Tibial nerve (tissue), 3 donors: ENCODE results near the gene NUCKS1.

Experiments used
- POLR2A ChIP-seq, 2 donors: fragments of 450-650 bp; IDR thresholded peaks; one replicate each; pipeline ENCODE4 v1.6.1; 2017; ENCODE audit warnings: antibody characterized with exemption in 2 of 2, mild to moderate bottlenecking in 2 of 2, moderate library complexity in 2 of 2
- TF ChIP-seq, protein P1 (sequence below), 5 experiments: fragments of 200-600 bp in 3 of 5; fragments of 450-650 bp in 2 of 5; sonication (generic) in 3 of 5; IDR thresholded peaks; one replicate each; pipeline ENCODE4 v1.5.1; 2016 to 2019; ENCODE audit warnings: antibody characterized with exemption in 5 of 5, mild to moderate bottlenecking in 3 of 5, moderate library complexity in 2 of 5

DNA sequence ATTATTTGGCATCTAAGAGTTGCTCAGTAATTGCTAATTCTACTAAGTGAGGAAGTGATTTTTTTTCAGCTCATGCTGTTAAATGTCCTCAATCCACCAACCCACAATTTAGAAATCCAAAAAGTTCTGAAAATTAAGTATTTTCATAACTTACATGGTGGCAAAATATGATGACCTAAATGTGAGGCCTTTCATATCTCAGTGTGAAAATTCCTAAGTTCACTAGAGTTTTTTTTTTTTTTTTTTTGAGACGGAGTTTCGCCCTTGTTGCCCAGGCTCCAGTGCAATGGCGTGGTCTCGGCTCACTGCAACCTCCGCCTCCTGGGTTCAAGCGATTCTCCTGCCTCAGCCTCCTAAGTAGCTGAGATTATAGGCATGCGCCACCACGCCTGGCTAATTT, 5.6 kb downstream of the NUCKS1 start:
- TF ChIP-seq, protein P1, sequence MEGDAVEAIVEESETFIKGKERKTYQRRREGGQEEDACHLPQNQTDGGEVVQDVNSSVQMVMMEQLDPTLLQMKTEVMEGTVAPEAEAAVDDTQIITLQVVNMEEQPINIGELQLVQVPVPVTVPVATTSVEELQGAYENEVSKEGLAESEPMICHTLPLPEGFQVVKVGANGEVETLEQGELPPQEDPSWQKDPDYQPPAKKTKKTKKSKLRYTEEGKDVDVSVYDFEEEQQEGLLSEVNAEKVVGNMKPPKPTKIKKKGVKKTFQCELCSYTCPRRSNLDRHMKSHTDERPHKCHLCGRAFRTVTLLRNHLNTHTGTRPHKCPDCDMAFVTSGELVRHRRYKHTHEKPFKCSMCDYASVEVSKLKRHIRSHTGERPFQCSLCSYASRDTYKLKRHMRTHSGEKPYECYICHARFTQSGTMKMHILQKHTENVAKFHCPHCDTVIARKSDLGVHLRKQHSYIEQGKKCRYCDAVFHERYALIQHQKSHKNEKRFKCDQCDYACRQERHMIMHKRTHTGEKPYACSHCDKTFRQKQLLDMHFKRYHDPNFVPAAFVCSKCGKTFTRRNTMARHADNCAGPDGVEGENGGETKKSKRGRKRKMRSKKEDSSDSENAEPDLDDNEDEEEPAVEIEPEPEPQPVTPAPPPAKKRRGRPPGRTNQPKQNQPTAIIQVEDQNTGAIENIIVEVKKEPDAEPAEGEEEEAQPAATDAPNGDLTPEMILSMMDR (IDR thresholded peaks at IDR 0.05), result no peak
- TF ChIP-seq POLR2A (IDR thresholded peaks at IDR 0.05), result no peak
